Lower leg skin (tissue), 3 donors: ENCODE results near the gene OR10H5.

ENCODE experiments used
- CTCF ChIP-seq, 3 donors: fragments of 450-650 bp; IDR thresholded peaks; one replicate each; pipeline ENCODE4 v1.5.1; 2016; ENCODE audit warnings: antibody characterized with exemption in 3 of 3, mild to moderate bottlenecking in 3 of 3, moderate library complexity in 2 of 3
- POLR2A ChIP-seq, 2 donors: fragments of 450-650 bp; IDR thresholded peaks; one replicate each; pipeline ENCODE4 v1.6.1; 2016 to 2017; ENCODE audit warnings: antibody characterized with exemption in 2 of 2, mild to moderate bottlenecking in 1 of 2, moderate library complexity in 1 of 2

- TF ChIP-seq POLR2A (IDR thresholded peaks at IDR 0.05) (no peak), CTCF (IDR thresholded peaks at IDR 0.05) (no peak)
These were observed 62.9 kb downstream of the OR10H5 start for GRCh38 chr19:15850385-15850784.
